Activated CD4-positive, alpha-beta T cell treated with anti-CD3 and anti-CD28 coated beads for 1 hour (primary cell): ENCODE results near the gene RAP1GAP2.
"Not testable (repeated sequence)": the region's sequence is repeated elsewhere in the genome, so short reads cannot be mapped to it uniquely, and the experiment has no call there.

Experiments used
- DNase-seq: peaks from one replicate; pipeline ENCODE4 v3.0.0-alpha.2; 2020

Gene RAP1GAP2

GRCh38 chr17:2796164-2797125, at the start of gene RAP1GAP2:
Gene RAP1GAP2 (plus strand): TSS chr17:2796438. CDS start chr17:2796528, 90 bp downstream.
- peak; percentile 44 for DNase-seq

GRCh38 chr17:2749058-2749783, 47.0 kb upstream of the RAP1GAP2 start, which contains the start of gene CCDC92B:
Gene CCDC92B (minus strand): TSS chr17:2749652. CDS start chr17:2735145, 14,507 bp downstream.
- DNase-seq, result no peak

- peak; percentile 59 for DNase-seq
Observed at GRCh38 chr17:2749784-2750181, 46.5 kb upstream of the RAP1GAP2 start.

GRCh38 chr17:2750721-2751120, 45.5 kb upstream of the RAP1GAP2 start:
- no peak for DNase-seq

GRCh38 chr17:2751491-2751890, 44.7 kb upstream of the RAP1GAP2 start:
- no peak for DNase-seq

- no peak for DNase-seq
Observed at GRCh38 chr17:2755891-2756724, 40.1 kb upstream of the RAP1GAP2 start.

- DNase-seq, result no peak
Observed at GRCh38 chr17:2758870-2759269, 37.4 kb upstream of the RAP1GAP2 start.

- no peak for DNase-seq
Observed at GRCh38 chr17:2770129-2770528, 26.1 kb upstream of the RAP1GAP2 start.

- no peak for DNase-seq
Observed at GRCh38 chr17:2775206-2775605, 21.0 kb upstream of the RAP1GAP2 start.

GRCh38 chr17:2776589-2777241, 19.5 kb upstream of the RAP1GAP2 start:
- DNase-seq, result no peak

- no peak for DNase-seq
Observed at GRCh38 chr17:2777242-2777867, 18.9 kb upstream of the RAP1GAP2 start.

- no peak for DNase-seq
Observed at GRCh38 chr17:2778489-2778888, 17.7 kb upstream of the RAP1GAP2 start.

GRCh38 chr17:2779545-2779944, 16.7 kb upstream of the RAP1GAP2 start:
- DNase-seq, result no peak

- DNase-seq, result no peak
Observed at GRCh38 chr17:2780256-2780655, 16.0 kb upstream of the RAP1GAP2 start.

- DNase-seq, result no peak
Observed at GRCh38 chr17:2780931-2781454, 15.2 kb upstream of the RAP1GAP2 start.

- not testable (repeated sequence) for DNase-seq
Observed at GRCh38 chr17:2781598-2781997, 14.6 kb upstream of the RAP1GAP2 start.

- DNase-seq, result no peak
Observed at GRCh38 chr17:2782055-2782454, 14.2 kb upstream of the RAP1GAP2 start.

GRCh38 chr17:2783310-2784030, 12.8 kb upstream of the RAP1GAP2 start:
- no peak for DNase-seq

GRCh38 chr17:2784864-2785263, 11.4 kb upstream of the RAP1GAP2 start:
- DNase-seq, result no peak

- not testable (repeated sequence) for DNase-seq
Observed at GRCh38 chr17:2785376-2785775, 10.9 kb upstream of the RAP1GAP2 start.
